T-helper 2 cell (primary cell): ENCODE results near the gene GRIA4.

Source experiments
- DNase-seq, 5 experiments: peaks; one replicate each; pipeline versions ENCODE4 v3.0.0 to v3.0.0-alpha.2; 2012 to 2022

GRIA4 gene

DNA sequence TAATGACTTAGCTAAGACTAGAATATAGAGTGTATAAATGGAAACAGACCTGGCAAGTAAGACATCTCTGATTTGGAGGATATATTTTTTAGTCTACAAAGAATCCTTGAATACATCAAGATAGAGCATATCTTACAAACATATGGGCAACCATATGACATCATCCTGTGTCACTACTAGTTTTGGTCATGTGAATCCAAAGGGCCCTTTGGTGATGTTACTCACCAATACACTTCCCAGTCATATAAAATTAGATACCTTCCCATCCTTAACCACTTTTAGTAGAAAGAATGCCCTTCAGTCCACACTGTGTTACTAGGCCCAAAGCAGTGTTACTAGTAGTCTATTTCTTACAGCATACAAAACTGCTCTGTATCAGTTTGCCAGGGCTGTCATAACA is 31.6 kb downstream of the GRIA4 start:
- DNase-seq, result no peak

DNA sequence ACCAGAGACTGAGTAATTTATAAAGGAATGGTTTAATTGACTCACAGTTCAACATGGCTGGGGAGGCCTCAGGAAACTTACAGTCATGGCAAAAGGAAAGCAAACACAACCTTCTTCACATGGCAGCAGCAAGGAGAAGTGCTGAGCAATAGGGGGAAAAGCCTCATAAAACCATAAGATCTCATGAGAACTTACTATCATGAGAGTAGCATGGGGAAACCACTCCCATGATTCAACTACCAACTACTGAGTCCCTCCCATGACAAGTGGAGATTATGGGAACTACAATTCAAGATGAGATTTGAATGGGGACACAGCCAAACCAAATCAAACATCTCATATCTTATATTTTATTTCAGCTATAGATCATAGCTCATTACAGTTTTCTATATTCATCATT is 33.0 kb downstream of the GRIA4 start:
- DNase-seq, result no peak

DNA sequence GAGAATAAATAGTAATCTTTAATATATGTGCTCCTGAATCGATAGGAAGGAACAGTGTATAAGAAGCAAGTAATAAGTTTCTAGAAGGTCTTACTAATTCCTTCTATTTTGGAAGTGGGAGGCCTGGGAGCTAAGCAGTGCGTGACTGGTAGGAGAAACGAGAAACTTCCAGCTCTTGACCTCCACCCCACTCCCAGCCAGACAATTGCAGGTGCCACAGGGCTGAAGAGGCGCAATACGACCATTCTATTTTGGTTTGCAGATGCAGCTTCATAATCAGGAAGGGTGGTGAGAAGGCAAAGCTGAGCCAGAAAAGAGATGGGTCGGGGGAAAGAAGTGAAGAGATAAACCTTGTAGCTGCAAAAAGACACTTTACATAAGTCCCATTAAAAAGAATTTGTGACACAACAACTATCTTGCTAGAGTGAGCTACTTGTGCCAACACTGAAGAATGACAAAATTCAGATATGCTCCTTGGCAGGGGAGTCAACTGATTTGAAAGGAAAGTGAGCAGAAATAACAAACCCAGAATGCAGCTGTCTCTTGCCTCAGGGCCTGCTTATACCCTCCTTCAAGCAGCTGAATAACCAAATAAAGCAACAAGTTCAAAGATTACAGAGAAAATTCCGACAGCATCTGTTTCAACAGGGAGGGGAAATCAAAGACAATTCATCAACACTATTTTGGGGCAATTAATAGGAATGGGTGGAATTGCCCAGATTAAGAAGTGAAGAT is 35.1 kb downstream of the GRIA4 start:
- DNase-seq, result no peak

DNA sequence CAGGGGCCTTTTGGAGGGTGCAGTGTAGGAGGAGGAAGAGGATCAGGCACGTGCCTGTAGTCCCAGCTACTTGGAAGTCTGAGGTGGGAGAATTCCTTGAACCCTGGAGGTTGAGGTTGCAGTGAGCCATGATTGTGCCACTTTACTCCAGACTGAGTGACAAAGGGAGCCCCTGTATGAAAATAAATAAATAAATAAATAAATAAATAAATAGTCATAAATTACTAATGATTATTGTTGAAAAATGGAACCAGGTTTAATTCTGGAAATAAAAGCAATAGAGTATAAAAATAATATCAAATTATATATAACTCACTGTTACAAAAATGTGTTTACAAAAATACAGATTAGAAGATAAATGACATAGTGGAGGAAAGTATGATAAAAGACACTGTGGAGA is 37.9 kb downstream of the GRIA4 start:
- no peak for DNase-seq

DNA sequence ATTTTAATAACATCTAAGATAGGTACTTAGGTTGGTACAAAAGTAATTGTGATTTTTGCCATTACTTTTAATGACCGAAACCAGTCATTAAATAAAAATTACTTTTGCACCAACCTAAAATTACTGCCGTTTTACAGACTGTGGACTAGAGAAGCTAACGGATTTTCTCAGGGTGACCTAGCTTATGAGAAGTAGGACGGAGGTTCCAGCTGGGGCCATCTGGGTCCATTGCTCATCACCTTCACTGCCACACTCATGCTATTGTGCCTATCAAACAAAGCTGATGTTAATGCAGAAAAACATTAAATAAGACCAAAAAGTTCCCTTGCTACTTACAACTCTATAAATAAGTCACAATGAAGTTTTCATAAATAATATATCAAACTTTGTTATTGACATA is 38.9 kb downstream of the GRIA4 start:
- no peak for DNase-seq

DNA sequence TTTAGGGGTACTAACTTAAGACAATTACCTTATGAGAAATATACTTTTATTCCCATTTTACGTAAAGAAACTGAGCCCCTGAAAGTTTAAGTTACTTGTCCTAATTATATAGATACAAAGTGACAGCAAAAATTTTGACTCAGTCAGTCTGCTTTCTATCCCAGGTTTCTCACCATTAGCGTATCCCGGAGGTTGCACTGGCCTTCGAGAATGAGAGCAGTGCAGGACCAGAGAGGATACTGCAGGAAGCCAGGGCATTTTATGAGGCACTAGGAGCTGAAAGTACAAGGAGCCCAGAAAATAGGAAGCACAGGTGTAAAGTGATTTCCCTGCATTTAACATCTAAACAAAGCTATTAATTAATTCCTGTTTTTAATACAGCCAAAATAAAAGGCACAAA is 55.4 kb downstream of the GRIA4 start:
- DNase-seq, result no peak

DNA sequence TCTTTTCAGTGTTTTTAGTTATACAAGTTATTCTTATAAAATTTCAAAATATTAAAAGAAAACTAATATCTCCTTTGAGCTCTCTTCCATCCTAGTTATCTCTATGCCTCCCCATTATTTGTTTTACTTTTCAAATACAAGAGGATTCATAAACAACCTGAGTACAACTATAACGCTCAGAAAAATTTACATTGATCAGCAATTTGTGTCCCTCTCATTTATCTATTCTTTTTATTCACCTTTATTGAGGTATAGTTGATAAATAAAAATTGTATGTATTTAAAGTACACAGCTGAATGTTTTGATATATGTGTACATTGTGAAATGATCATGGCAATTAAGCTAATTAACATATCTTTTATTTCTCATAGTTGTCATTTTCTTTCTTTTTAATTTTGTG is 57.6 kb downstream of the GRIA4 start:
- no peak for DNase-seq

DNA sequence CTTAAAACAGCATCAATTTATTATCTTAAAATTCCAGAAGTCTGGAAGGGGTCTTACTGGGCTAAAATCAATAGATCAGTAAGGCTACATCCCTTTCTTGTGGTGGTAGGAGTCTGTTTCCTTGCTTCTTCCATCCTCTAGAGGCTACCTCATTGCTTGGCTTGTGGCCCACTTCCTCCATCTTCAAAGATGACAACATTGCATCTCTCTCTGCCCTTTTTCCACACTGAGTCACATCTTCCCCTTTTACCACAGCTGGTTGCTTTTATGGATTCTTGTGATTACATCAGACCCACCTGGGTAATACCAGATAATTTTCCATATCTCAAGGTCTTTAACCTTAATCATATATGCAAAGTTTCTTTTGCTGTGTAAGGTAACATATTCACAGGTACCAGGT is 60.9 kb downstream of the GRIA4 start:
- no peak for DNase-seq

DNA sequence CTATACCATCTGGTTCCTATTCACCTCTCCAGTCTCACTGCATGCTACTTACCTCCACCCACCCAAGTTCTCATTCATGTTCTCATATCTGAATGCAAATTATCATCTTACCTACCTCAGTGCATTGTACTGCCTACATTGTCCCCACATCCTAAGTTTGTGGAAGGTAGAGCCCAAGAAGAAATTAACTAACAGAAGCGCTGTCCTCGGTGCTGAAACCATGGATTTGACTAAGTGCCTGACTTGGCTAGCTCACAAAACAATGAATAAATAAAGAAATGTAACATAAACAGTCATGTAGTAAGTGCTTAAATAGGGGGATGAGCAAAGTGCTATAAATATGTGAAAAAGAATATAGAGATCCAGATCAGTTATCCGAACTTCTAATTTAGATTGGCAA is 63.2 kb downstream of the GRIA4 start:
- DNase-seq, result peak in 1 of 5 experiments; percentile 36

DNA sequence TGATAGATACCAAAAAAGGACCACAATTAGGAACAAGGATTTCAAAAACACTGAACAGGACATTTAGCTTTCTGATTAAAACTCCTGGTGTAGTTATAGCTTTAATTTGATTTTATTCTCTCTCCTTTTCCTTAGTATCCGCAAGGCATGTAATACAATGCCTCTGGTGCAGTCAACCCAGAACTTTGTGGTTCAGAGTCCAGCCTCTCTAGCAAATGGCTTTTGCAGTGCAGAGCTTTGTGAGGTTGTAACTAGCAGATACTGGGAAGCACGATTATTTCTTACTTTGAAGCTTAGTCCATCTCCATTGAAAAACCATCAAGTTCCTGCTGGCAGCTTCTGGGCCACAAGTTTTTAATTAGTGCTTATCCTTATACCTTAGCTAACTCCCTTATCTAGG is 79.8 kb downstream of the GRIA4 start:
- DNase-seq, result no peak

DNA sequence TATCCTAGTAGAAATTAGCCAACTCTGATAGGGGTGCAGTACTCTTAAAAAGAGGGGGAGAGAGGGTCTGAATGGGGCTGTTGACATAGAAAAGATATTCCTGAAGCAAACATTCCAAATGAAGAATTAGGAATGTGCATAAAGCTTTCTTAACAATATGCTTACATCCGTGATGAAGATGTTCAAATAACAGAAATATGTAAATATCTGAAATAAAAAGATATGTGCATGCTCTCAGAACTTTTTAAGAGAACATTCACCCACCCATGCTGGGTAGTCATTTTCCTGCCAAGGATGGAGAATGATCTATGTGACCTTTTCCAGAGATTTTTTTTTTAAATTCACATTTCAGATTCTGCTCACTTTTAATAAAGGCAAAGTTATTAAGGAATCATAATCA is 80.6 kb downstream of the GRIA4 start:
- no peak for DNase-seq

DNA sequence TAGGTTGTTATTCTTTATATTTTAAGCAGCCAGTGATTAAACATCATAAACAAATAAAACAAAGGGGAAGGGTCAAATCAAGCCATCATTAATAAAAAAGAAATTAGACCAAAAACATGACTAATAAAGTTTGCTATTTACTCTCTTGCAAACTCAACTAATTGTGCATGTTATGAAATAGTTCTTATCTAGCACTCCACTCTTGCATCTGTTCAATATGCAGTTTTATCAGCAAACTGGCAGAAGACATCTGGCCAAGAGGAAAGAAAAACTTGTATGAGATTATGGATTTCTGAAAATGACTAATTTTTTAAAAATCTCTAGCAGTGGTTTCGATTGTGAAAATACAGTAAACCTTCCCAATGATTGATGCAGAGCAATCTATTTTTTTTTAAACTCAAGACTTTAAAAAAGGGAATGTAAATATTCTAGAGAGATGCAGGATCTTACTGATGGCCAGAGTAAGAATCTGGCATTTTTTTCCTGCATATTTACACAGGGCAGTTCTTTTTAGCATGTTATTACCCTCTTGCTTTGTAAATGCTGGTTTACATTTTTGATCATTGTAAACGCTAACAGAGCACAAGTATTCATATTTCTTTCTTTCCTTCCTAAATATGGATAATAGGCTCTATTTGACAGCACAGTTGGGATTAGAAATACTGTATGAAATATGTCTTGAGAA is 83.3 kb downstream of the GRIA4 start:
- DNase-seq, result no peak

DNA sequence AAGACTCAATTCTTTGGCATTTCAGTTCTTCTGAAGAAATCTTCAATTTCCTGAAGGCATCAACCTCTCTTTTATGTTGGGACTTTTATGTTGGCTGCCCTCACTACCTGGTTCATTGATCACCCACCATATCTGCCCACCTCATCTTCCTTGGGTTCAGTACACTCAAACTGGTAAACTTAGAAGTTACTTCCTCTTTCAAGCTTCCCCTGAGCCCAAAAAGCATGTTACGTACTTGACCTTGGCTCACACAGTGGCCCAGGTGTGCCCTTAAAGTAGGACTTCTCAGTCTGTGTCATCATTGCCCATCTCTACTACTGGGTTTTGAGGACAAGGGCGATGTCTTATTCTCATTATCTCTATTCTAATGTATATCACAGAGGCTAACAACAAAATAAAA is 86.1 kb downstream of the GRIA4 start:
- DNase-seq, result no peak

DNA sequence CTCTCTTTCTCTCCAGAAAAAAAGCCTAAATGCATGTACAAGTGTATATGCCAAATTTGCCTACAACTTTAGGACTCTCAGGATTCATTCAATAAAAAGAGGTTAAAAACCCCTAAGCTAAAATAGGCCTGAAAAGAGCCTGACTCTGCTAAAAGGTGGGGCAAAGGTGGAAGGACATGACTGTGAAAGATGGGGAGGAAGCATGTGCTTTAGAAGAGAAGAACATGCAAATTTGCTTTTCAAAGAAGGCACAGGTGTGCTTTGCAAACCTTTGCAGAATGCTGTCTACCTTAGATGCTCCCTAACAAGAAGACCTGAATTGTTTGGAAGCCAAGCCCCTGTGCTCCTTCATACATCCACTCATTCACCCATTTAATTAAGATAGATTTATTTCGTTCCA is 87.4 kb downstream of the GRIA4 start:
- DNase-seq, result no peak

DNA sequence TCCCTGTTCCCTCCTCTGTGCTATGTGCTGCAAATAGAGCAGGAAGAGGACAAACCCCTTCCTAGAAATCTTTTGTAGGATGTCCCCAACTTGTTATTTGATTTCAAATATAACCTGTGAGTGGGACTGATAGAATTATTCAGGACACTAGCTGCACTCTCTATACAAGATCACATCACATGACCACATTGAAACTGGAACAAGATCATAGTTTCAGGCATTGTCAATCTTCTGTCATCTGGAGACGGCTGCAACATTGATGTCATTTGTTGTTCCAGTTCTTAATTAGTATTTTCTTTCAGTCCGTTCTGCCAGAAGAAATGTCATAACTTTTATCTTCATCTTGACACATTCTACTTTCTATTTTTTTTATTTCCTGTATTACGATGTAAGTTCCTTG is 89.3 kb downstream of the GRIA4 start:
- DNase-seq, result no peak

DNA sequence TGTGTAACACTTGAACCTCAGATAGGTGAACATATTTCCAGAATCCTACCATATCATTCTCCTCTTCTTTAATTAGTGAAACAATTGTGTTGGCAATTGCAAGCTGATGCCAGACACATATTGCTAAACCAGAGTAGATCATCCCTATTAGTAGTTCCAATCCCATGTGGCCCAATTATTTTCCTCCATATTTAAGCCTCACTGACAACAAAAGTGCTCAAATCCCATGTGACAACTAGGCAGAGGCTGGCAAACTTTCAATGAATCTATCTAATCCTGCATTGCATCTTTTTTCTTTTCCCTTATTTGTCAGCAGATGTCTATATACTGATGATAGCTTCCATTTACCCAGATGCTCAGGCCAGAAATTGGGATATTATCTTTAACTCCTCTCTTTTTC is 90.4 kb downstream of the GRIA4 start:
- no peak for DNase-seq

DNA sequence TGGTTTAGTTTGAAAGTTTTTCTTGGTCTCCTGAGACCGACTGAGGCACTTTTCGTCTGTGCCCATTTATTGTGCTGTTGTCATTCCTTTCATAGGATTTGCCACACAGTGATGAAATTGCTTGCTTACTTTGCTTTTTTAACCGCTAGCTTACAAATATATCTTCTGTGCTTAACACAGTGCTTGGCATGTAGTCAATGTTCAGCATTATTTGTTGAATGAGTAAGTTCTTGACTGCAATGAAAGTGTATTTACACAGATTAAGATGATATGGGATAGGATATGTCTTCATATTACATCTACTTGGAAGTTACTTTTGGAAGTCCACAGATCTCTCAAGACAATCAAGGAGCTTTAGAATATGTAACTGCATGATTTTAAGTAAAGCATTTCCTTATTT is 91.2 kb downstream of the GRIA4 start:
- no peak for DNase-seq

DNA sequence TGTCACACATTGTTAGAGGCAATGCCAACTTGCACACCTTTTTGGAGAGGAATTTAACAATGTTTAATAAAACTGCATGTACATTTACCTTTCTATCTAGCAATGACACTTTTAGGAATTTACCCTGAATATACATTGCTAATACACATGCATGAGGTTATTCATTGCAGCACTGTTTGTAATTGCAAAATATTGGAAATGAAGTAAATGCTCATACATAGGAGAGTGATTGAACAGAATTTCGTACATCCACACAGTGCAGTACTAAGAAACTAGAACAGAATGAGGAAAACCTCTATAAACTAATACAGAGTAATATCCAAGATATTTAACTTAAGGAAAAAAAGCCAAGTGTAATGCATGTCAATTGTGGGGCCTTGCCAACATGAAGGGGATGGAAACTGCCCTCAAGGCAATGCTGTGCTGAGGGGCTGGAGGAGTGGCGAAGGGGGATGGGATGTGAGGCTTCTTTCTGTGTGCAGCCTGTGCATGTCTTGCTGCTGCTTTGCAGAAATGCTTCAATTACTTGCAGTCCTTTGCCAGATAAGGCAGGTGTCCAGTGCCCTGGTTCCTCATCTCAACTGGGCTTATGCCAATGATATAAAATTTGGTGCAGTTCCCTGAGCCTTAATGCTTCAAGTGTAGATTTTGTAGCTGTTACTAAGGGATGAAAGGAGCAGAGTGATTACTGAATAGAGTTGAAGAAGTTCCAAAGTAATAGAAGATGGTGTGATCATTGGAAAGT is 96.1 kb downstream of the GRIA4 start:
- no peak for DNase-seq

DNA sequence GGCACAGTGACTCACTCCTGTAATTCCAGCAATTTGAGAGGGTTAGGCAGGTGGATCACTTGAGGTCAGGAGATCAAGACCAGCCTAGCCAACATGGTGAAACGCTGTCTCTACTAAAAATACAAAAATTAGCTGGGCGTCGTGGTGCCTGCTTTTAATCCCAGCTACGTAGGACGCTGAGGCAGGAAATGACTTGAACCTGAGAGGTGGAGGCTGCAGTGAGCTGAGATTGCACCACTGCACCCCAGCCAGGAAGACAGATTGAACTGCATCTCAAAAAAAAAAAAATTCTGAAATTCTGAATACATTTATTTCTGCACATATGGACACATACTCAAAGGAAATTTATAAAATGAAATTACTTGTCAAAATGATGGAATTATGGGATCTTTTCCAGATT is 103.2 kb downstream of the GRIA4 start:
- no peak for DNase-seq

DNA sequence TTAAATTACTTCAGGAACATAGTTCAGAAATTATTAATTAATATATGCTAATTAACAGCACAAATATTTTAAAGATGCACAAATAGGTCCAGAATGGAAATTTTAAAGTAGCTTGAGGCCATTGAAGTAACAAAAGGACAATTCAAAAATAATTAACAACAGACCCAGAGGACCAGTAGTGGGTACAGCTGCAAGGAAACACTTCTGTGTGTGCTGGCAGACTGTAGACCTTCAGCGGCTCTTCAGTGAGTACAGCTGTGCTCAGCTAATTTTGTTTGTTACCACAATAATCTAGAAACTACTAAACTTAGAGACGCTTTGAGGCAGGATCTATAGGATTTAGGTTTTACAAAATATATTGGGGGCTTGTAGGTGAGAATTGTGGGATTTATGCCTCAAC is 103.8 kb downstream of the GRIA4 start:
- DNase-seq, result no peak

DNA sequence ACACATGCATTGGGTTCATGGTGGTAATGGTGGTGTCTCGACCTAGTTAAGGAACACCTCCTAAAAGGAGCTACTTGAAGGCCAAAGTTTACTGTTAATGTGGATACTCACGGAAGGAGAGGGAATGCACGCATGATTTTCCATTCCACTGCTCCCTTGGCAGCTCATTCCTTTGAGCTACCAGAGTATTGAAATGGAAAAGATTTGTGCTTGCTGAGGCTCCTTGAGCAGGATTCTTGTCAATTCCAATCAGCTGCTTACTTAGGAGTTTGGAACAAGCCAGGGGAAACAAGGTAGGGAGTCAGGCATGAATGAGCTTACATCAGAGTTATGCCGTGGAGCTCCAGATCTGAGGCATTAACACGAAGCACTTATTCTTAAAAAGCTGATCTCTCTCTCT is 108.8 kb downstream of the GRIA4 start:
- DNase-seq, result no peak

DNA sequence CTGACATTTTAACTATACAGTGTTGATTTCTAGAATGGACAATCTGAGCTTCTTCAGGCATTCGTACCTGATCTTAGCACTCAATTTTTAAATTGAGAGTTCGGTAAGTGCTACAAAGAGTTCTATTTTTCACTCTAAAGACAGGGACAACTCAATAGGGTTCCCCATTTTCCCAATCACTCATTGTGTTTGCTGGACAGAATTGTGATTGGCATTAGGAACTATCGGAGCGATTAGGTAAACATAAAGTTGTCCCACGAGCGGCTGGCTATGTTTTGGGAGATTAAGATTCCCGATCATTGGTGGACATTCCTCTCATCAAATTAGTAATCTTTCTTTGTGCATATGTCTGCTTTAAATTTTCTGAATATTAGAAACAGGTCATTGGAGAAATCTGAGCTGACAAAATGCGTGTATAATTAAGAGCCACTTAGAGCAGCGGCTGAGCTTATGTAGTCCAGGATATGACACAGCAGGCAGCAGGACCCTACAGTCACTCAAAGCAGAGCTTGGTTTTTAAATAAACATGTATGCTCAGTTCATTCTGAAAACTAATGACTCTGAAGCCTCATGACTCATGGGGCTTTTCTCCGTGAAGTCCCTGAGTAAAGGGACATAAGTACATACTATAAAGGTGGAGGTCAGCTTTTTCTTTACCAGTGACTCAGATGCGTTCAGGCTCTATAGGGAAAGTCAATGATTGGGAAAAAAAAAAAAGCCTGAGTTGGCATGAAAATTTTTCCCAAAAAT is 109.4 kb downstream of the GRIA4 start:
- no peak for DNase-seq

DNA sequence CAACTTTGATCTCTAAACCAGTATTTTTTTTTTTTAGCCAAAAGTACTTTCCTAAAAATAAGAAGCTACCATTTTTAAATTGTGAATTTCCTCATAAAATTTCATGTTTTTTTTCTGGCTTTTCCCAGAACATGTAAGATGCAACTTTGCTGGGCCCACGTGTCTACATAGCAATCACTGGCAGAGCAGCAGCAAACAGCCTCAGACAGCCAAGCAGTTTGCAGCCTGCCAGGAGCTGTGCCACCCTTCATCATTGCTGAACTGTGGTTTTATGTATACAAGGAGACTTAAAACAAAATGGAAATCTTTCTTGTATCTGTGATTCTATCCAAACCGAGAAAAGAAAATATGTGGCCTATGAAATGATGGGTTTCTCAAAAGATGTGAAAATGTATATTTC is 110.2 kb downstream of the GRIA4 start:
- DNase-seq, result no peak
